Immature natural killer cell (primary cell): Measurements from ENCODE around the gene ZNF593OS. TPM values are rescaled to one million over a fixed set of nuclear protein-coding genes. Genes with fewer than 3 reads are reported as not detected.
A peak's percentile ranks its signal among the peaks of the same experiment; 100 is the strongest.

Experiments
- DNase-seq, 3 donors: peaks; one replicate each; pipeline ENCODE4 v3.0.0; 2022; ENCODE audit warnings: mixed read lengths in 1 of 3
- H3K27ac Mint-ChIP-seq, 6 donors: one replicate each; pipeline ENCODE4 v1.8.0; 2020; ENCODE audit warnings: mixed read lengths in 6 of 6, mild to moderate bottlenecking in 5 of 6, inconsistent platforms in 4 of 6, moderate library complexity in 3 of 6
- H3K27me3 Mint-ChIP-seq, 3 donors: one replicate each; pipeline ENCODE4 v1.8.0; 2020 to 2021; ENCODE audit warnings: low read depth in 3 of 3, mild to moderate bottlenecking in 3 of 3, mixed read lengths in 3 of 3, moderate library complexity in 3 of 3, inconsistent platforms in 1 of 3
- H3K36me3 Mint-ChIP-seq, 3 donors: one replicate each; pipeline ENCODE4 v1.8.0; 2020; ENCODE audit warnings: mixed read lengths in 3 of 3, inconsistent platforms in 2 of 3, mild to moderate bottlenecking in 2 of 3
- H3K4me1 Mint-ChIP-seq, 2 donors: one replicate each; pipeline ENCODE4 v1.8.0; 2020; ENCODE audit warnings: inconsistent platforms in 2 of 2, mild to moderate bottlenecking in 2 of 2, mixed read lengths in 2 of 2, moderate library complexity in 1 of 2
- H3K4me3 Mint-ChIP-seq, 5 donors: one replicate each; pipeline ENCODE4 v1.8.0; 2020; ENCODE audit warnings: mild to moderate bottlenecking in 5 of 5, mixed read lengths in 5 of 5, inconsistent platforms in 3 of 5, moderate library complexity in 3 of 5
- H3K9me3 Mint-ChIP-seq, 6 donors: one replicate each; pipeline ENCODE4 v1.8.0; 2020; ENCODE audit warnings: mild to moderate bottlenecking in 6 of 6, mixed read lengths in 6 of 6, inconsistent platforms in 4 of 6, moderate library complexity in 3 of 6
- polyA plus RNA-seq, 3 donors: library from polyadenylated mRNA; unstranded; fragments of 300-500 nt; fragmentation: Illumina TruSeq; gene quantifications; one replicate each; pipeline ENCODE4 v1.2.3, GENCODE V29; 2021

Gene ZNF593OS
- polyA plus RNA-seq: under 1 TPM in 1 of 3 donors, not detected in 2; 0.45 TPM

DNA sequence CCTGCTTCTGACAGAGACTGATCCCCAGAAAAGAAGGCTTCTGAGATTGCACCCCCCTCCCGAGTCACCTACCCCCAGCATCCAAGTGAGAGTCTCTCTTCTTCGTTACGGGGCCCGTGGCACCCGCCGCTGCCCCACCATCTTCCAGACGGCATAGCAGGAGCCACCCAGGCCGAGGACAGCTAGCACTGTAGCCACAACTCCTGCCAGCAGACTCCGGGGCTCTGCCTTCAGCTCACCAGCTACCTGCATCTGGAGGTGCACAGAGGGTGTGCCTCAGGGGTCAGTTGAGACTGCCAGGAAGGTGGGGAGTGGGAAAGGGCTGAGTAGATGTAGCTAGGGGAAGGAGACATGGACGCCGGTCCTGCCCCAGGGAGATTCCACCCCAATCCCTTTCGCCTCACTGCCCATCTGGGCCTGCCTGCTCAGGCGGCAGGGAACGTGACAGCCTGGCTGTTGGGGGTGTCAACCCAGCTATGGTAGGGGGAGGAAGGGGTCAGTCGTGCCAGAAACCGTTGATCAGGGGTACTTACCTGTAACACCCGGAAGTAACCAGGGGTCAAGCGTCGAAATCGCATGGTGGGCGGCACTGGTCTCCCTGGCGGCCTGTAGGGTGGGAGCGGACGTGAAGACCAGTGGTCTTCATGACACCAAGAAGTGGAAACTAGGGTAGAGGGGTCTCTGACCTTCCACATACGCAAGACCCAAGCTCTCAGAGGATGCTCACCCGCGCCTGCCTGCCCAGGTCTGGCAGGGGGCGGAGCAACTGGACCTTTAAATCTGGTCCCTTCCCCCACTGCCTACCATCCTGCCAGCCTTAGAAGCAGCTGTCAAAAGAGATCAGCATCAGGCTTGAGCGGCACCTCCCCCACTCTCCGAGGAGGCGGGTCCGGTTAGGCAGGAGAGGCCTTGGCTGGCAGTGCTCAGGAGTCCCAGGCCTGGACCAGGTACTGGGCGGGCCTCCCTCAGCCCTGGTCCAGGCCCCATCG, at the start of gene ZNF593OS:
Gene ZNF593OS, minus strand, starts transcription at position 749 of the 989 bp plus-strand sequence. Its CDS starts 171 bp downstream, at position 578.
- peak within 1 kb of the TSS in 1 of 6 donors; percentile 64 for H3K27ac Mint-ChIP-seq
- no peaks in the 10 kb centered on the region for H3K36me3 Mint-ChIP-seq
- no peaks in the 10 kb centered on the region for H3K9me3 Mint-ChIP-seq
- H3K4me1 Mint-ChIP-seq: peaks cover 6 to 11% of the 10 kb centered on the region in 2 donors
- H3K4me3 Mint-ChIP-seq: peak within 1 kb of the TSS; percentile 55 to 90 (median 85)
- peaks cover 0 to 9% (median 0%) of the 10 kb centered on the region in 3 donors for H3K27me3 Mint-ChIP-seq
- DNase-seq: no peak

DNA sequence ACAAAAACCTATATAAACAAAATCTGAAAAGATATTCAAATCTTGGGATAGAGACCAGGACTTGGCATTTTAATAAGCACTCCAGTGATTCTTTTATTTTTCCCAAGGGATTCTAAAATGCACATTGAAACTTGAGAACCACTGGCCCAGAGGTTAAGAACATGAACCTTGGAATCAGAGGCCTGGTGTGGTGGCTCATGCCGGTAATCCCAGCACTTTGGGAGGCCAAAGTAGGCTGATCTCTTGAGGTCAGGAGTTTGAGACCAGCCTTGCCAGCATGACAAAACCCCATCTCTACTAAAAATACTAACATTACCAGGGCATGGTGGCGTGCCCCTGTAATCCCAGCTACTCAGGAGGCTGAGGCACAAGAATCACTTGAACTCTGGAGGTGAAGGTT, 49.5 kb upstream of the ZNF593OS start:
- Mint-ChIP-seq H3K27ac (no peak overlapping the region), H3K4me3 (no peak overlapping the region)

DNA sequence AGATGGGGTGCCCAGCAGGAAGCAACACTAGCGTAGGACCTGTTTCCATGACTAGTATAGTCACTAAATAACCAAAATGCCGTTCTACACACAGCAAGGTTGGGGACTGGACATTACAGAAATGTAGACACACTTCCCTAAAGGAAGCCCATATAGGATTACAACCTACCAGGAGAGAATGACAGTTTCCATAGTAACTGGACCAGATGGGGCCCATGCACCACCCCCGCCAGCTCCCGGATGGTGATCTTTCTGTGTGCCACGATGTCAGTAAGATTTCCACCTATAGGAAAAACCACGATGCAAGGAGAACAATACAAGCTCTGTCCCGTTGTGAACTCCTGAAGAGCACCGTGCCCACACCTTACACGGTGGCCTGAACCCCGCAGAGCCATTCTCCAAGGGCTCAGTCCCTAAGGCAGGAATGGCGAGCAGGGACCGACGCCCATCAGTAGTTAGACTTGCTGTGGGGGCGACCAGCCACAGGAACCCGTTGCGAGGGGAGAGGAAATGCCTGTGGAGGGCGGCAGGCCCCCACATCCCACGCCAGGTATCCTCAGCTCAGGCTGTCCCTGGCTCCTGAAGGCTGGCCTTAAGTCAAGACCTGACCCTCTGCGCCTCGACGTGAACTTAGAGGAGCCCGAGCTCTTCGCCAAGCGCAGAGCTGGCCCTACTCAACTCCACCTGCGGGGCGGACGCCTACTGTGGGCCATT, 48.7 kb upstream of the ZNF593OS start:
- Mint-ChIP-seq H3K4me3 (no peak overlapping the region), H3K36me3 (no peaks in the 10 kb centered on the region), H3K9me3 (no peaks in the 10 kb centered on the region), H3K27me3 (peaks cover 0 to 4% (median 3%) of the 10 kb centered on the region in 3 donors), H3K4me1 (peaks cover 0 to 3% of the 10 kb centered on the region in 2 donors), H3K27ac (no peak overlapping the region)
- DNase-seq: no peak

More for the DNA sequence above, 49.5 kb upstream of the ZNF593OS start:
- no peaks in the 10 kb centered on the region for H3K9me3 Mint-ChIP-seq
- no peaks in the 10 kb centered on the region for H3K36me3 Mint-ChIP-seq
- H3K4me1 Mint-ChIP-seq: peaks cover 7 to 10% of the 10 kb centered on the region in 2 donors
- H3K27me3 Mint-ChIP-seq: peaks cover 0 to 5% (median 3%) of the 10 kb centered on the region in 3 donors
- DNase-seq: no peak

DNA sequence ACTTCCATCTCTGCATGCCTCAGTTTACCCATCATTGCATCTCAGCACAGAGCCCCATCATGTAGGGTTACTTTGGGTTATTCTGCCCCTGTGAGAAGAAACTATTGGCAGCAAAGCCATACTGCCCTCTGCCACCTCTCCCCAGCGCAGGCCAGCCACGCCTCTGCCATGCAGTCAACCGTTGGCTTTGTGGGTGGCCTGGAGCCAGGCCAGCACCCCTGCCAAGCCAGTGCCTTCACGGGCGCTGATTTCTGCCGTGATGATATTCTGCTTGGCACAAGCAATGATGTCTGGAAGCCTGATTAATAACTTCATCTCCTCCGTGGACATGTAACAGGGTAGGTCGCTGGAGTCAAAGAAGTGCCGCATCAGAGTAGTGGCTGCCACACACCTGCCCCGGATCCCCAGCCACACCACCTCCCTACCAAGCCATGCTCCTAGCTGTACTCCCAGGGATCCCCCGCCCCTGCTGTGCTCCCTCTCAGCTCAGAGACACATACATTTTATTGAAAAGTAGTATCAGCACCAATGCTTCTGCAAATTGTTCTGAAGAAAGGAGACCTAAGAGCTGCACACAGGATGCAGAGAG, 47.4 kb upstream of the ZNF593OS start:
- H3K4me1 Mint-ChIP-seq: no peaks in the 10 kb centered on the region
- DNase-seq: no peak
- no peaks in the 10 kb centered on the region for H3K9me3 Mint-ChIP-seq
- no peak overlapping the region for H3K4me3 Mint-ChIP-seq
- H3K27ac Mint-ChIP-seq: no peak overlapping the region
- peaks cover 0 to 3% (median 1%) of the 10 kb centered on the region in 3 donors for H3K27me3 Mint-ChIP-seq
- no peaks in the 10 kb centered on the region for H3K36me3 Mint-ChIP-seq

- Mint-ChIP-seq H3K36me3 (no peaks in the 10 kb centered on the region), H3K4me3 (no peak overlapping the region), H3K9me3 (no peaks in the 10 kb centered on the region), H3K27me3 (peaks cover 0 to 3% (median 0%) of the 10 kb centered on the region in 3 donors), H3K4me1 (no peaks in the 10 kb centered on the region), H3K27ac (no peak overlapping the region)
- no peak for DNase-seq
These were observed 43.6 kb upstream of the ZNF593OS start for GRCh38 chr1:26215246-26215645.

GRCh38 chr1:26213335-26213905, 41.8 kb upstream of the ZNF593OS start:
- no peak overlapping the region for H3K4me3 Mint-ChIP-seq
- H3K36me3 Mint-ChIP-seq: no peaks in the 10 kb centered on the region
- H3K9me3 Mint-ChIP-seq: no peaks in the 10 kb centered on the region
- no peaks in the 10 kb centered on the region for H3K4me1 Mint-ChIP-seq
- H3K27ac Mint-ChIP-seq: no peak overlapping the region
- H3K27me3 Mint-ChIP-seq: peaks cover 0 to 3% (median 2%) of the 10 kb centered on the region in 3 donors
- no peak for DNase-seq

DNA sequence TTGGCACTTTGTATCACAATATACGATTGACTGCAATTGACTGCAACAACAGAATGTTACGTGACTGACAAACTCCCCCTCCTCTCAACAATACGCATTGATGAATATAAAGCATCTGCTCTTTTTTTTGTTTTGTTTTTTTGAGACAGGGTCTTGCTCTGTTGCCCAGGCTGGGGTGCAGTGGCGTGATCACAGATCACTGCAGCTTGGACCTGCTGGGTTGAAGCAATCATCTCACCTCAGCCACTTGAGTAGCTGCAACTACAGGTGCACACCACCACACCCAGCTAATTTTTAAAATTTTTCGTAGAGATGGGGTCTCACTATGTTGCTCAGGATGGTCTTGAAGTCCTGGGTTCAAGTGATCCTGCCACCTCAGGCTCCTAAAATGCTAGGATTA, 41.1 kb upstream of the ZNF593OS start:
- no peak overlapping the region for H3K4me3 Mint-ChIP-seq
- H3K36me3 Mint-ChIP-seq: no peaks in the 10 kb centered on the region
- H3K4me1 Mint-ChIP-seq: no peaks in the 10 kb centered on the region
- no peak overlapping the region for H3K27ac Mint-ChIP-seq
- H3K27me3 Mint-ChIP-seq: peaks cover 0 to 3% (median 2%) of the 10 kb centered on the region in 3 donors
- no peaks in the 10 kb centered on the region for H3K9me3 Mint-ChIP-seq
- DNase-seq: no peak

DNA sequence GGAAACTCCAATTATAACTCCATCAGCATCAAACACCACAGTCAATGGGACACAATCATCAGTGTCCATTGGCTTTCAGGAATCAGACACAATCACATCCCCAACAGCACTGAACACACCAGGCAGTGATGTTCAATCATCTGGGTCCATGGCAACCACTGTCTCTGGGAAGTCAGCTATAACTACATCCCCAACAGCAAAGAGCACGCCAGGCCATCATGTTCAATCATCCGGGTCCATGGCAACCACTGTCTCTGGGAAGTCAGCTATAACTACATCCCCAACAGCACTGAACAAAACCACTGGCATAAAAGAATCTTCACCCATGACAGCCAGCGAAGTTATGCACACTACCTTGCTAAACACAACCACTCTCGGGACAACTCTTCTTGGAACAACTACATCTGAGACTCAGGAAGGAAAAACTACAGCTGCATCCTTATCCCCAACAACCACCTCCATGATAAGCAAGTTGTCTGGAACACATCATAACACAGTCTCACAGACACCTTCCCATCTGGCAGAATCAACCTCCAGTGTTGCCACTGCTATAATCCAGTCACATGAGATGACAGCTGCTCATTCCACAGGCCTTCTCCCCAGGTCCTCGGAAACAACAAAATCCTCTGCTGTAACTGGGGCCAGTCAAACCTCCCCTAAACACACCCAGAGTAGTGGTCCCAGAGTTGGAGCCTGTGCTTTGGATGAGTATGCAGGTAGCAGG, 38.7 kb upstream of the ZNF593OS start:
- H3K9me3 Mint-ChIP-seq: no peaks in the 10 kb centered on the region
- no peak overlapping the region for H3K27ac Mint-ChIP-seq
- no peak overlapping the region for H3K4me3 Mint-ChIP-seq
- no peak for DNase-seq
- H3K4me1 Mint-ChIP-seq: no peaks in the 10 kb centered on the region
- H3K27me3 Mint-ChIP-seq: peaks cover 0 to 3% (median 2%) of the 10 kb centered on the region in 3 donors
- no peaks in the 10 kb centered on the region for H3K36me3 Mint-ChIP-seq

DNA sequence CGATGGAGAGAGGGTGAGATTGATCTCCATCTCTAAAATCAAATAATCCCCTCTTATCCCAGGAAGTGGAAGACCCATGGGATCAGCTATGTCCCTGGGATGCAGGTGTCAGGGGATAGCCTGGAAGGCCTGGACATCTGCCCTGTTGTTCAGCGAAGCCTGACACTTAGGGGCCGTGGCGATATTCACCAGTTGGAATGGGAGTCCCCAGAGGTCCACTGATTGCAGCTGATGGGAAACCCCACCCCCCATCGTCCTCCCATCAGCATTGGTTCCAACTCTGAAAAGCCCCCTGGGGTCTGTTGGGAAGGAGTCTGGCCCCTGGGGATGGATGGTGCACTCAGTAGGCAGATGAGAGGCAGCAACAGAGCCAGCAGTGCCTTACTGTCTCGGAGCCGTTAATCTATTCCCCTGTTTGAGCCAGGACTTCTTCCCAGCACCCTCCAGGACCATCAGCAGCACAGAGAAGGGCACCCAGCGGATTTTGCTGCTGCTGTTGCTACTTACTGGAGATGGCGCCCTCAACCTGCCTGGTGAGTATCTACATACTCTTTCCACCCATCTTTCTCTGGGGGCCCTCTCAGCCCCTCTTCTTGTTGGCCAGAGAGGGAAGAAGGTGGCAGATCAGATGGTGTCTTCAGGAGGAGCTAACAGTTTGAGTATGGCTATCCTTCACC, 32.1 kb upstream of the ZNF593OS start:
- H3K4me3 Mint-ChIP-seq: no peak overlapping the region
- no peaks in the 10 kb centered on the region for H3K36me3 Mint-ChIP-seq
- peaks cover 2 to 7% (median 3%) of the 10 kb centered on the region in 3 donors for H3K27me3 Mint-ChIP-seq
- no peak for DNase-seq
- H3K27ac Mint-ChIP-seq: no peak overlapping the region
- H3K9me3 Mint-ChIP-seq: no peaks in the 10 kb centered on the region
- H3K4me1 Mint-ChIP-seq: peaks cover 4 to 8% of the 10 kb centered on the region in 2 donors

DNA sequence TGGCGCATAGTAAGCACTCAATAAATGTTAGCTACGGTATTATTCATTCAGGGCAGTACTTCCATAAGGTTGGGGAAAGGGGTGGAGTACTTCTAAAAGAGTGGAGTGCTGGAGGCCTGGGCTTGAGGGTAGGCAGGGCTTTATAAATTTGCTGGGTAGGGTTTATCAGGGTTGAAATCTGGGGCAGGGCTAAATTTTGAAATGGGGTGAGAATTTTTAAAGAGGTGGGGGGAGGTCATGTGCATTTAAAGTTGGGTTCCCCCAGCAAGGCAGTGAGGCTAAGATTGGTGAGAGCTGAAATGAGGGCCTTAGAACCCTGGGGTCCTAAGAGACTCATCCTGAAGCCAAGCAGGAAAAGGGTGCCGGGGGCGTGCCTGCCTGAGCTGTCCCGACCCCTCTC, 28.8 kb upstream of the ZNF593OS start:
- Mint-ChIP-seq H3K9me3 (no peaks in the 10 kb centered on the region), H3K4me1 (peaks cover 4 to 8% of the 10 kb centered on the region in 2 donors), H3K36me3 (no peaks in the 10 kb centered on the region), H3K27ac (no peak overlapping the region), H3K27me3 (peaks cover 2 to 7% (median 3%) of the 10 kb centered on the region in 3 donors), H3K4me3 (peak overlapping the region in 1 of 5 donors; percentile 11)
- DNase-seq: no peak

GRCh38 chr1:26197813-26198212, 26.2 kb upstream of the ZNF593OS start:
- H3K9me3 Mint-ChIP-seq: no peaks in the 10 kb centered on the region
- H3K27me3 Mint-ChIP-seq: peaks cover 0 to 5% (median 0%) of the 10 kb centered on the region in 3 donors
- no peak overlapping the region for H3K4me3 Mint-ChIP-seq
- no peak for DNase-seq
- no peaks in the 10 kb centered on the region for H3K36me3 Mint-ChIP-seq
- peaks cover 4 to 8% of the 10 kb centered on the region in 2 donors for H3K4me1 Mint-ChIP-seq
- no peak overlapping the region for H3K27ac Mint-ChIP-seq

DNA sequence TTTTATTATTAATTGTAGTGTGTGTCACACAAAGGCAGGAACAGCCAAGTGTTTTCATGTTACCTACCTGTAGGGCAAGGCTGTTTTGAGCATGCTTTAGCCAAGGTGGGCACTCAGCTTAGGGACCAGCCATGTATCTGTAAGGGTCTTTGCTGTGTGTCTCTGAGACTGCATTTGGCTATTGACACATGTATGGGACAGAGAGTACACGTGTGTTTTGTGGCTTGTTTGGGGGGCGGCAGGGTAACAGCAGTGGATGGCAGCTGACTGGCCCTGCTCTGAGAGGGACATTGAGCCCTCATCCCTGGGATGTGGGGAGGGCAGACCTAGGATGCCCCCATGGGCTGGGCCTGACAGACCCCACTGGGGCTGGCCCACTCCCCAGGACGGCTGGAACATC, 25.7 kb upstream of the ZNF593OS start:
- H3K27ac Mint-ChIP-seq: no peak overlapping the region
- H3K4me1 Mint-ChIP-seq: peaks cover 4 to 7% of the 10 kb centered on the region in 2 donors
- no peaks in the 10 kb centered on the region for H3K36me3 Mint-ChIP-seq
- no peak for DNase-seq
- H3K4me3 Mint-ChIP-seq: no peak overlapping the region
- peaks cover 0 to 5% (median 0%) of the 10 kb centered on the region in 3 donors for H3K27me3 Mint-ChIP-seq
- H3K9me3 Mint-ChIP-seq: no peaks in the 10 kb centered on the region
